GM19240 (cell line): ENCODE results near the gene C2CD4B.

ENCODE experiments used
- DNase-seq: peaks from one replicate; pipeline ENCODE4 v3.0.0; 2011; ENCODE audit warnings: low spot score; ENCODE audit not compliant: insufficient read length

Gene C2CD4B

GRCh38 chr15:62165104-62165792 is at the start of gene C2CD4B:
Gene C2CD4B, minus strand, starts transcription at chr15:62165285. Its CDS starts 301 bp downstream, at chr15:62164984.
- no peak for DNase-seq

DNA sequence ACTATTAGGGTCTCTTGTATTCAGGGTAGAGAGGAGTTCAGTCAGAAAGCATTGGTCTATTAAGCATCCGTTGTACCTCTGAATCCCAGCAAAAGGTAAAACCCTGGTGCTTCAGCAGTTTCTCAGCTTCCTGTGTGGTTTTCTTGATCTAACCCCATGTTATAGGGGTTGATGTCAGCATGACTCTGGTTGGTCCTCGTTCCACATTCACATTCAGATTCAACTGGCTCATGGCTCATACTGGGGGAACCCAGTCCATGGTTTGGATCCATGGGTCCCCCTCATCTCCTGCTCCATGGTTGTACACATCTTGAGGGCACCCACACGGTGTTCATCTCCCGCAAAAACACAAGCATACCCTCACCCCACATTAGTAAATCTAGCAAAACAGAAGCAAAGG is 47.7 kb upstream of the C2CD4B start:
- DNase-seq: no peak

- no peak for DNase-seq
Observed at GRCh38 chr15:62211348-62211747, 46.3 kb upstream of the C2CD4B start.

DNA sequence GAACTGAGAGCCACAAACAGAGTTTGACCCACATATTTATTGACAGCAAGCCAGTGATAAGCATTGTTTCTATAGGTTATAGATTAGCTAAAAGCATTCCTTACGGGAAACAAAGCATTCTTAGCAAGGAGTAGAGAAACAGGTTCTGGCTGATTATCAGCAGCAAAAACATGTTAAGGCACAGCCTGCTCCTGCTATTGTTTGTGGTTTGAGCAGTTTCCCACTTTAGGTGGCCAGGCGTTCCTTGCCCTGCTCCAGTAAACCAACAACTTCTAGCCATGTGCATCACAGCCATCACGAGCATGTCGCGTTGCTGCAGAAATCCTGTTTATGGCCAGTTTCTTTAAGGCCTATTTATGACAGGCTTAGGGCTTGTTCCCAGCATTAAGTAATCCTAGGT is 44.7 kb upstream of the C2CD4B start:
- no peak for DNase-seq

DNA sequence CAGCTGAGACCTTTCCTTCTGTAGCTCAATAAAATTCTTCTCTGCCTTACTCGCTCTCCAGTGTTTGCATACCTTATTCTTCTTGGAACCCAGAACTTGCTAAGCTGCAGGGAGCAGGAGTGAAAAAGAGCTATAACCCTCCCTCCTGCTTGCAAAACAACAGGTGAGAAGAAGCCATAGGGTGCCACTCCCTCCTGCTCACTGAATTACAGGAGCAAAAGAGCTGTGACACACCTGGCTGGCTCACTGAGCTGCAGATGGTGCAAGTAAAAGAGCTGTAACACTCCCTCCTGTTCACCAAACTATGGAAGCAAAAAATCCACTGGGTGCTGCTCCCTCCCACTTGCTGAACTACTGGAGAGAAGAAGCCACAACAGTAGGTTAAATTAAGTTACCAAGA is 44.2 kb upstream of the C2CD4B start:
- no peak for DNase-seq

- DNase-seq: no peak
Observed at GRCh38 chr15:62208884-62209283, 43.8 kb upstream of the C2CD4B start.

- DNase-seq: no peak
Observed at GRCh38 chr15:62208367-62208766, 43.3 kb upstream of the C2CD4B start.

- DNase-seq: no peak
Observed at GRCh38 chr15:62190675-62191074, 25.6 kb upstream of the C2CD4B start.

- DNase-seq: no peak
Observed at GRCh38 chr15:62190274-62190673, 25.2 kb upstream of the C2CD4B start.

DNA sequence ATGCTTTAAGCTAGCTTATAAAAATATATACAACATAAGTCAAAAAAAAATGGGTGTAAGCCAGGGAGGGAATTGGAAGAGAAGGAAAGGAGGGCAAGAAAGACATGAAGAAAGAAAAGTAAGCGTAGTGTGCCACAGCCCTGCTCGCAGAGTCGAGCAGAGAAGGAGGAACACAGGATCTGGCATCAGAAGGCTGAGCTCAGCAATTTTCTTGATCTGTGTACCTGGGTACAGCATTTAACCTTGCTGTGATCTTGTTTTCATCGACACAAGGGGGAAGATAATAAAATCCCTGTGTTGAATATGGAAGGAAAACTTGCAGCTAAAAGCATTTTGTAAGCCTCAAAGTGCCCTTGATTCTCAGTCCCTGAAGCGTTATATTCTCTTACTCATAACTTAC is 23.7 kb upstream of the C2CD4B start:
- DNase-seq: no peak

- no peak for DNase-seq
Observed at GRCh38 chr15:62187910-62188309, 22.8 kb upstream of the C2CD4B start.

DNA sequence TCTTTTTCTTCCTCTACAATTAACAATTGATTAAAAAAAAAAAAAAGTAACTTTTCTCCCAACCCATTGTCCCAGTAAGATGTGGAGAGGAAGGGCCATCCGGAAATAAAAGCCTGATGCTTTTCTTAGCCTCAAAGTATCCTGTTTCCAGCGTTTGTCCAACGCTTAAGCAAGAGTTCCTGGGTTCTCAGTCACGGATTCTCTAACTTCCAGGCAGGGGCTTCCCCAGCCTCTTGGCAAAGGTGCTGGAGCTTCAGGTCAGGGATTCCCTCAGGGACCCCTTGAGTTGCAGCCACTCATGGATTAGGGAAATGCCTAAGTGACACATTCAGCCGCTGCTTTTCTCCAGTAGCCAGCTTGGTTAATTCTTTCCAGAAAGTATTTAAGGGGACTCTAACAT is 22.3 kb upstream of the C2CD4B start:
- DNase-seq: no peak

DNA sequence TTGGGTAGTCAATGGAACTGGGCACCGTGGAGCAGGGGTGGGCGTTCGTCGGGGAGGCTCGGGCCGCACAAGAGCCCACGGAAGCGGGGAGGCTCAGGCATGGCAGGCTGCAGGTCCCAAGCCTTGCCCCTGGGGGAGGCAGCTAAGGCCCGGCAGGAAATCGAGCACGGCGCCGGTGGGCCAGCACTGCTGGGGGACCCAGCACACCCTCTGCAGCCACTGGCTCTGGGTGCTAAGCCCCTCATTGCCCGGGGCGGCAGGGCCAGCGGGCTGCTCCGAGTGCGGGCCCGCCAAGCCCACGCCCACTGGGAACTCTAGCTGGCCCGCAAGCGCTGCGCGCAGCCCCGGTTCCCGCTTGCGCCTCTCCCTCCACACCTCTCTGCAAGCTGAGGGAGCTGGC is 21.5 kb upstream of the C2CD4B start:
- DNase-seq: no peak

DNA sequence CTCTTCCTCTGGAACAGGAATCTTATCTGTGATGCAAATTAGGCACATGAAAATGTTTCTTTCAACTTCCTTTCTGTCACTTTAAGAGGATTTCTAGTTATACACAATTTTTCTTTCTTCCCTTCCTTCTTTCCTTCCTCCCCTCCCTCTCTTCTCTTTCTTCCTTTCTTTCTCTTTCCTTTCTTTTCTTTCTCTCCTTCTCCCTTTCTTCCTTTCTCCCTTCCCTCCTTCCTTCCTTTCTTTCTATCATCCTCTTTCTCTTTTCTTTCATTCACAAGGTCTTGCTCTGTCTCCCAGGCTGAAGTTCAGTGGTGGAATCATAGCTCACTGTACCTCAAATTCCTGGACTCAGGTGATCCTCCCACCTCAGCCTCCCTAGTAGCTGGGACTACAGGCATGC is 18.0 kb upstream of the C2CD4B start:
- DNase-seq: no peak

DNA sequence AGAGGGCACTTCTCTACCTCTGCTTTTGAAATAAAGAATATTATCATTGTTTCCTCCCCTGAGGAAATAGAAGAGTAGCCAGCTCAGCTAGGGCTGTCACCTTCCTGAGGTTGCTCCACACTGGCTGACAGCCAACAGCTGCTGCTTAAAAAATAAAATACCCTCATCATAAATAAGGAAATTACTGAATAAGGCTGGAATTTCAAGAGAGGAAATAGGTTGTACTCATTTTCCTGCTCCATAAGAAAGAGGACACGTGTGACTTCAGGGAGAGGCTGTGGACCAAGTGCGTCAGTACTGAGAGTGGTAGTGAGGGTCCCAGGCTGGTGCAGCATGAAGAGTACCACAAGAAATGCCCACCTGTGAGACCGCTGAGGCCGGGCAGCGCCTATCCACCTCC is 8.1 kb upstream of the C2CD4B start:
- no peak for DNase-seq

DNA sequence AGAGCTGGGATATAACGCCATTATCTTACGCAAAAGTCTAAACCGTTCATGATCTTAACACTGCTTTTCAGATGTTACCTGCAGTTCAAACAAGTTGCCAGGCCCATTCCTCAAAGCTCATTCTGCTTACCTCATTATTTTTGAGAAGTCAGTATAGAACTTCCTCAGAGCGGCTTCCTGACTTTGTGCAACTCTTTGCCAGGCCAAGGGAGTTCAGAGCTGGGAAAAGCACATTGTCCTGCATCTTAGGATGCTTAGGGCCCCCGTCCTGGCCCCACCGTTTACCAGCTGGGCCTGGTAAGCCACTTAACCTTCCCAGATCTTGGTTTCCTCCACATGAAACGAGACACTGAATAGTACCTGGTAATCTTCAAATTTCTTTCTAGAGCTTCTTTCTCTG is 6.8 kb upstream of the C2CD4B start:
- no peak for DNase-seq

DNA sequence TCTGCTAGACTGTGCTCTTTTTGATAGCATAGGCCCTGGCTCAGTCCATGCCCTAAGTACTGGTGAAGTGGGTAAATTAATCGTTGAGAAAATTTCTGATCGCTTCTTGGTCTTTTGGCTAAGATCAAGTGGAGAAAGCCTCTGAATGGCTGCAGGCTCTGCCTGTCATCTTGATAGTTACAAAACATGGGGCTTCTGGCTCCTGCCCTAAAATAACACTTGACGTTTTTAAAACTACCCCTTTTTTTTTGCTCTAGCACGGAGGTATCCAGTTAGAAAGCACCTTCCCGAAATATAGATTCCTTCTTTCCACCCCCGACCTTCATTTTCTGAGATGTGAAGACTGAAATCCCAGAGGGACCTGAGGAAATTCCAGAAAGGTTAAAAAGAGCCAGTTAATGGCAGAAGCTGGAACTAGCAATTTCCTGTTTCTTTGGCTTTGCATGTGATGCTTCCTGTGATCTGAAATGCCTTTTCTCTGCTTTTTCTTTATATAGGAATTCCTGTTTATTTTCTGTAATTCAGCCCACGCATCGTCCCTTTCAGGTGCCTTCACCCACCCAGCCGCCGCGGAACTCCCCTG is 799 bp upstream of the C2CD4B start:
- no peak for DNase-seq

DNA sequence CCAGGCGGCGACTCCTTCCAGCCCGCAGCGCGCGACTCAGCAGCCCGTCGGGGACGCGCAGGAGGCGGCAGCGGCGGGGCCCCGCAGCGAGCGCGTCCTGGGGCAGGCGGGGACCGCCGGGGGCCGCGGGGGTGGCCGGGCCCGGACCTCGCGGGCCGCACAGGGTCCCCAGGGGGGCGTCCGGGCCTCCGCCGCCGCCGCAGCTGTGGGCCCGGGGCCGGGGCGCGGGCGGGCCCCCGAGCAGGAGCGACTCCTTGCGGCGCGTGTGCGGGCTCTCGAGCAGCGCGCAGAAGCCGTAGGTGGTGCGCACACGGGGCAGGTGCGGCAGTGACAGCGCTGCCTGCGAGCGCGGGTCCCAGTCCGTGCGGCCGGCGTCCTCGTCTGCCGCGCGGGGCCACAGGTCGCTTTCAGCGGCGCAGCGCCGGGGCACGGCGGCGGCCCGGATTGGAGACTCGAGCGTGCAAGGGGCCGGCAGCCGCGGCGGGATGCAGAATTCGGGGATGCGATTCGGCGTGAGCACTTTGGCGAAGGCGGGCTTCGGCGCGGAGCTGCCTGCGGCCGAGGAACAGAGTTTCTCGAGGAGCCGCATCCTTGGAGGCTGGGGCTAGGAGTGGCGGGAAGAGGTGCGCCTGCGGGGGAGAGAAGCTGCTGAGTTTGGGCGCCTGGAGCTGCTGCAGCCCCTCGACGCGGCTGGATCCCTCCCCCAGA is 535 bp downstream of the C2CD4B start:
- no peak for DNase-seq

GRCh38 chr15:62164014-62164395 is 1.1 kb downstream of the C2CD4B start:
- no peak for DNase-seq

DNA sequence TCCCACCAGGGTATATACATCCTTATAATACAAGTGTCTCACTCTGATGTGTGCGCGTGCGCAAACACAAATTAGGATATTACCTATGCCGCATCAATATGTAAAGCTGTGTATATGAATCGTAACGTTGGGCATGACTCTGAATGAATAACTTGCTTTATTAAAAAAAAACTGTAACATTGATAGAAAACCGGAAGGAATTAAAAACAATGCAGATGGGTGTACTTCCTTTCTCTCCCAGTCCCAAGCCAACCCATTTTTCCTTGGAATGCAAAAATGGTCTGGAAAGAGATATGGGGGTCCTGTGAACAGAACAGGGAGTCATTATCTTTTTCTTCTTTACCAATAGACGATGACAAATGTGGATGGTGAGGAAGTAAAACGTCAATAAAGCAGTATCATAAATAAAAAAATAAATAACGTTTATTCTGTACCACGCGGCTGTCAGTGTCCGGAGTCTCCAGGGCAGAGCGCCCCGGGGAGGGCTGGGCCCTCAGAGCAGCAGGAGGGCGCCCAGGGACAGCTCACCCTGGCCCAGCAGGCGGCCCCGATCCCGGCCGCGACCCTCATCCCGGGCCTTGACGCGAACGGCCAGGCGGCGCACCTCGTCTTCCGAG is 1.6 kb downstream of the C2CD4B start:
- DNase-seq: no peak

GRCh38 chr15:62153228-62153627 is 11.9 kb downstream of the C2CD4B start:
- no peak for DNase-seq

DNA sequence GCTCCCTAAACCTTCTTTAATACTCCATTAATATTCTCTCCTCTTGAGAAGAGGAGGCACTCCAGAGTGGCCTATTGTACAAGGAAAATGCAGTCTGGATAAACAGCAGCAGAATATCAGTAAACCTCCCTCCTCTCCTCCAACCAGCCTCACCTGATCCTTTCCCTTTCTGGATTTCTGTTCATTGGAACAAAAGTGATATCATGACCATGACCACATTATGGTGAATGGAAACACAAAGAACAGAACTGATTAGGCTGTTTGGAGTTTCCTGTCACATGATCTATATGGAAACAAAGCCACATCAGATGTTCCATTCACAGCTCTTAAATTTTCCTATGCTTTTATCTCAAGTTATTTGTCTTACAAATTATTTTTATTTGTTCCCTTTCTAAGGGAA is 14.6 kb downstream of the C2CD4B start:
- no peak for DNase-seq
